SK-N-SH (cell line): ENCODE measurements around the gene ERN1. TPM values are rescaled to one million over a fixed set of nuclear protein-coding genes. Genes with fewer than 3 reads are reported as not detected.
"Not testable (repeated sequence)": the region's sequence is repeated elsewhere in the genome, so short reads cannot be mapped to it uniquely, and the experiment has no call there.

Experiments used
- CTCF ChIA-PET: fragments of 300-600, 350-600 bp; formaldehyde crosslinking; extraction: SDS; loops from one replicate; lab custom pipeline; 2021; lab: Yijun Ruan, JAX
- POLR2A ChIA-PET: fragments of 350-600 bp; sonication (Branson Sonifier 250); formaldehyde crosslinking; extraction: SDS; loops from one replicate; lab custom pipeline; 2020; ENCODE audit warnings: antibody characterized with exemption, inconsistent platforms; lab: Yijun Ruan, JAX
- DNase-seq: peaks from one replicate; pipeline ENCODE4 v3.0.0; 2012
- H2AFZ ChIP-seq: fragments of 200-600 bp; sonication (generic); 2 replicates; pipeline ENCODE4 v1.8.1; 2016; ENCODE audit warnings: antibody characterized with exemption, mild to moderate bottlenecking, low read depth
- H3F3A ChIP-seq: fragments of 200-600 bp; sonication (generic); replicated peaks from 2 replicates; pipeline ENCODE3; 2016; ENCODE audit warnings: antibody characterized with exemption, mild to moderate bottlenecking; ENCODE audit not compliant: insufficient read depth
- H3K27ac ChIP-seq, 2 experiments: fragments of 200-500 bp in 1 of 2; fragments of 200-600 bp in 1 of 2; sonication (Bioruptor generic) in 1 of 2; sonication (generic), shearing (Covaris generic) in 1 of 2; 2 replicates each; pipeline versions ENCODE4 v1.5.1 to v1.6.1; 2014 to 2016; ENCODE audit warnings: low read depth in 2 of 2, inconsistent platforms in 1 of 2, low read length in 1 of 2, mild to moderate bottlenecking in 1 of 2, mixed read lengths in 1 of 2
- H3K27me3 ChIP-seq: fragments of 200-600 bp; sonication (generic), shearing (Covaris generic); 2 replicates; pipeline ENCODE4 v1.6.1; 2016; ENCODE audit warnings: mixed run types; ENCODE audit not compliant: insufficient read depth
- H3K36me3 ChIP-seq, 2 experiments: fragments of 200-500 bp in 1 of 2; fragments of 200-600 bp in 1 of 2; sonication (Bioruptor generic) in 1 of 2; sonication (generic) in 1 of 2; replicated peaks in 1 of 2; 2 replicates each; pipeline versions ENCODE3 to v1.5.1; 2014 to 2016; ENCODE audit warnings: low read length in 1 of 2, mild to moderate bottlenecking in 1 of 2; ENCODE audit not compliant: insufficient read depth in 2 of 2, control insufficient read depth in 1 of 2
- H3K4me1 ChIP-seq, 2 experiments: fragments of 200-500 bp in 1 of 2; fragments of 200-600 bp in 1 of 2; sonication (Bioruptor generic) in 1 of 2; sonication (generic), shearing (Covaris generic) in 1 of 2; 2 replicates each; pipeline versions ENCODE4 v1.5.1 to v1.6.1; 2014 to 2016; ENCODE audit warnings: low read depth in 1 of 2, low read length in 1 of 2, mixed run types in 1 of 2; ENCODE audit not compliant: insufficient read depth in 2 of 2, control insufficient read depth in 1 of 2
- H3K4me2 ChIP-seq: fragments of 200-600 bp; sonication (generic), shearing (Covaris generic); 2 replicates; pipeline ENCODE4 v1.6.1; 2017; ENCODE audit warnings: mixed run types
- H3K4me3 ChIP-seq, 2 experiments: fragments of 200-500 bp in 1 of 2; fragments of 200-600 bp in 1 of 2; sonication (Bioruptor generic) in 1 of 2; sonication (generic), shearing (Covaris generic) in 1 of 2; 2 replicates each; pipeline versions ENCODE4 v1.5.1 to v1.8.1; 2014 to 2016; ENCODE audit warnings: low read depth in 2 of 2, inconsistent platforms in 1 of 2, low read length in 1 of 2, mild to moderate bottlenecking in 1 of 2, mixed read lengths in 1 of 2, moderate library complexity in 1 of 2
- H3K79me2 ChIP-seq: fragments of 200-600 bp; sonication (generic); 2 replicates; pipeline ENCODE4 v1.8.1; 2017; ENCODE audit warnings: mild to moderate bottlenecking; ENCODE audit not compliant: insufficient read depth
- H3K9ac ChIP-seq: fragments of 200-600 bp; sonication (generic); 2 replicates; pipeline ENCODE4 v1.6.1; 2017; ENCODE audit warnings: mixed run types
- H3K9me2 ChIP-seq: fragments of 200-600 bp; sonication (generic); 2 replicates; pipeline ENCODE4 v1.6.1; 2017; ENCODE audit warnings: mixed run types
- H3K9me3 ChIP-seq: fragments of 200-600 bp; sonication (generic); 2 replicates; pipeline ENCODE4 v1.6.1; 2017; ENCODE audit warnings: mixed run types, mild to moderate bottlenecking, moderate library complexity
- H4K20me1 ChIP-seq: fragments of 200-600 bp; sonication (generic); 2 replicates; pipeline ENCODE4 v1.6.1; 2017; ENCODE audit warnings: mild to moderate bottlenecking, mixed run types; ENCODE audit not compliant: insufficient read depth
- CHD2 ChIP-seq: fragments of 150-350 bp; IDR thresholded peaks from 2 replicates; pipeline ENCODE4 v1.6.1; 2018; ENCODE audit warnings: low read length; ENCODE audit not compliant: partially characterized antibody
- EZH2phosphoT487 ChIP-seq: fragments of 200-600 bp; sonication (generic); IDR thresholded peaks from 2 replicates; pipeline ENCODE4 v1.6.1; 2017; ENCODE audit warnings: low read depth, mixed run types, mild to moderate bottlenecking, antibody characterized with exemption, moderate library complexity, borderline replicate concordance
- FOXM1 ChIP-seq: IDR thresholded peaks from 2 replicates; pipeline ENCODE4 v1.4.0; 2012; ENCODE audit warnings: low read depth, mild to moderate bottlenecking
- GABPA ChIP-seq: IDR thresholded peaks from 2 replicates; pipeline ENCODE4 v1.4.0; 2012; ENCODE audit warnings: low read depth, mild to moderate bottlenecking
- GATA2 ChIP-seq: sonication (generic); formaldehyde crosslinking; IDR thresholded peaks from 2 replicates; pipeline ENCODE4 v1.5.0; 2020; ENCODE audit warnings: mild to moderate bottlenecking, missing genetic modification reagents
- MXI1 ChIP-seq: IDR thresholded peaks from 2 replicates; pipeline ENCODE4 v1.6.1; 2012; ENCODE audit warnings: mild to moderate bottlenecking, low read depth, low read length, improper control_type of control experiment
- POLR2AphosphoS5 ChIP-seq: IDR thresholded peaks from 2 replicates; pipeline ENCODE4 v1.6.1; 2012; ENCODE audit warnings: low read depth, low read length
- RFX5 ChIP-seq: IDR thresholded peaks from 2 replicates; pipeline ENCODE4 v1.6.1; 2012; ENCODE audit warnings: mild to moderate bottlenecking, improper control_type of control experiment, low read length
- RXRA ChIP-seq: IDR thresholded peaks from 2 replicates; pipeline ENCODE4 v1.4.0; 2012; ENCODE audit warnings: low read depth, mild to moderate bottlenecking, borderline replicate concordance
- SIN3A ChIP-seq: IDR thresholded peaks from 2 replicates; pipeline ENCODE4 v1.6.1; 2012; ENCODE audit warnings: low read depth, mild to moderate bottlenecking, low read length, moderate library complexity, borderline replicate concordance
- SMC3 ChIP-seq: IDR thresholded peaks from 2 replicates; pipeline ENCODE4 v1.6.1; 2012; ENCODE audit warnings: low read depth, low read length, improper control_type of control experiment
- TCF12 ChIP-seq: IDR thresholded peaks from 2 replicates; pipeline ENCODE4 v1.4.0; 2012
- WGBS: methylation state at CpG from one replicate; pipeline ENCODE4 v1.1.6; 2017; ENCODE audit warnings: low lambda C conversion rate; 5-methylcytosine and 5-hydroxymethylcytosine counted together
- polyA plus RNA-seq, 3 experiments: library from polyadenylated mRNA; depleted of rRNA; stranded (reverse); fragments of >200 nt; gene quantifications; 2 replicates each; pipeline ENCODE4 v1.2.3, GENCODE V29; 2012
- TF ChIP-seq, protein P1 (sequence below): IDR thresholded peaks from 2 replicates; pipeline ENCODE4 v1.4.0; 2012; ENCODE audit warnings: low read depth, borderline replicate concordance
- TF ChIP-seq, protein P2 (sequence below): fragments of 150-350 bp; IDR thresholded peaks from 2 replicates; pipeline ENCODE4 v1.6.1; 2017; ENCODE audit warnings: antibody characterized with exemption, low read length, low read depth, borderline replicate concordance
- TF ChIP-seq, protein P3 (sequence below): IDR thresholded peaks from 2 replicates; pipeline ENCODE4 v1.6.1; 2012; ENCODE audit warnings: mild to moderate bottlenecking, low read depth, low read length, moderate library complexity
- TF ChIP-seq, protein P4 (sequence below): fragments of 150-350 bp; IDR thresholded peaks from 2 replicates; pipeline ENCODE4 v1.6.1; 2016; ENCODE audit warnings: mild to moderate bottlenecking, low read depth, low read length

ERN1 gene
- polyA plus RNA-seq, 1 of the 3 experiments (the other 2 are of a cell fraction), result 7.3 TPM

DNA sequence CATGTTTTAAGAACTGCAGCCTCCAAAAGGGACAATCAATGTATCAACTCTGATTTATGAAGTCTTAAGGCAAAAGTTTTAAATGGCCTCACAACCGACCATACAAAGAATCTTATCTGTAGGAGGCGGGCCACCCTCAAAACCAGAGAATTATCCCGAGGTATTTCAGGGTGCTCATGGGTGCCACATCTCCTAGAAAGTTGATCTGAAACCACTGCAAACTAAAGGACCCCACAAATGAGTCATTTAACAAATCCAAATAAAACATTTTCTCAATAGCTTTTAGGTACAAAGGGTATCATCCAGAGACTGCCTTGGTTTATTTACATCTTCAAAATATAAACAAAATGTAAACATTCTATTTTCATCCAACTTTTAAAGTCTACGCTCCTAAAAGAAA lies 6.8 kb downstream of the ERN1 start:
- DNase-seq, result no peak
- CTCF ChIA-PET, result interaction anchor here (1.1 to 29.1 kb wide), 7 partner anchors 10 to 204 kb away, joined by 6 to 810 read pairs (median 9); partner anchors contain the start of genes GH1 and ICAM2
- H3K4me1 ChIP-seq, result peaks cover 7 to 8% of the 10 kb centered on the region in 2 experiments; a peak in 3 of 4 replicates
- H3F3A ChIP-seq, result peaks cover 5% of the 10 kb centered on the region
- no peak overlapping the region for H3K27ac ChIP-seq
- H3K27me3 ChIP-seq, result no peaks in the 10 kb centered on the region
- H3K79me2 ChIP-seq, result peaks cover 35% of the 10 kb centered on the region
- H3K9me2 ChIP-seq, result no peaks in the 10 kb centered on the region
- POLR2A ChIA-PET, result no interaction called here
- no peak overlapping the region for H3K4me2 ChIP-seq
- H3K9ac ChIP-seq, result no peak overlapping the region
- no peaks in the 10 kb centered on the region for H3K36me3 ChIP-seq
- H3K9me3 ChIP-seq, result no peaks in the 10 kb centered on the region
- WGBS, result 66% methylated on average over 4 of the region's 4 CpGs
- 0 out of 2 replicates have a peak, but pooled peaks cover 5% of the 10 kb centered on the region for H4K20me1 ChIP-seq
- no peak overlapping the region for H2AFZ ChIP-seq
- H3K4me3 ChIP-seq, result no peak overlapping the region
- TF ChIP-seq RXRA, result no peak
- TF ChIP-seq EZH2phosphoT487, result no peak
- TF ChIP-seq FOXM1, result no peak
- no peak for TF ChIP-seq MXI1
- no peak for TF ChIP-seq CHD2
- TF ChIP-seq, protein P1, sequence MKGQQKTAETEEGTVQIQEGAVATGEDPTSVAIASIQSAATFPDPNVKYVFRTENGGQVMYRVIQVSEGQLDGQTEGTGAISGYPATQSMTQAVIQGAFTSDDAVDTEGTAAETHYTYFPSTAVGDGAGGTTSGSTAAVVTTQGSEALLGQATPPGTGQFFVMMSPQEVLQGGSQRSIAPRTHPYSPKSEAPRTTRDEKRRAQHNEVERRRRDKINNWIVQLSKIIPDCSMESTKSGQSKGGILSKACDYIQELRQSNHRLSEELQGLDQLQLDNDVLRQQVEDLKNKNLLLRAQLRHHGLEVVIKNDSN, result no peak
- TF ChIP-seq RFX5, result no peak
- TF ChIP-seq, protein P2, sequence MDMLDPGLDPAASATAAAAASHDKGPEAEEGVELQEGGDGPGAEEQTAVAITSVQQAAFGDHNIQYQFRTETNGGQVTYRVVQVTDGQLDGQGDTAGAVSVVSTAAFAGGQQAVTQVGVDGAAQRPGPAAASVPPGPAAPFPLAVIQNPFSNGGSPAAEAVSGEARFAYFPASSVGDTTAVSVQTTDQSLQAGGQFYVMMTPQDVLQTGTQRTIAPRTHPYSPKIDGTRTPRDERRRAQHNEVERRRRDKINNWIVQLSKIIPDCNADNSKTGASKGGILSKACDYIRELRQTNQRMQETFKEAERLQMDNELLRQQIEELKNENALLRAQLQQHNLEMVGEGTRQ, result no peak
- no peak for TF ChIP-seq TCF12
- TF ChIP-seq GATA2 (CRISPR knock-in tag), result no peak
- no peak for TF ChIP-seq GABPA
- no peak for TF ChIP-seq POLR2AphosphoS5
- TF ChIP-seq SMC3, result no peak
- TF ChIP-seq, protein P3, sequence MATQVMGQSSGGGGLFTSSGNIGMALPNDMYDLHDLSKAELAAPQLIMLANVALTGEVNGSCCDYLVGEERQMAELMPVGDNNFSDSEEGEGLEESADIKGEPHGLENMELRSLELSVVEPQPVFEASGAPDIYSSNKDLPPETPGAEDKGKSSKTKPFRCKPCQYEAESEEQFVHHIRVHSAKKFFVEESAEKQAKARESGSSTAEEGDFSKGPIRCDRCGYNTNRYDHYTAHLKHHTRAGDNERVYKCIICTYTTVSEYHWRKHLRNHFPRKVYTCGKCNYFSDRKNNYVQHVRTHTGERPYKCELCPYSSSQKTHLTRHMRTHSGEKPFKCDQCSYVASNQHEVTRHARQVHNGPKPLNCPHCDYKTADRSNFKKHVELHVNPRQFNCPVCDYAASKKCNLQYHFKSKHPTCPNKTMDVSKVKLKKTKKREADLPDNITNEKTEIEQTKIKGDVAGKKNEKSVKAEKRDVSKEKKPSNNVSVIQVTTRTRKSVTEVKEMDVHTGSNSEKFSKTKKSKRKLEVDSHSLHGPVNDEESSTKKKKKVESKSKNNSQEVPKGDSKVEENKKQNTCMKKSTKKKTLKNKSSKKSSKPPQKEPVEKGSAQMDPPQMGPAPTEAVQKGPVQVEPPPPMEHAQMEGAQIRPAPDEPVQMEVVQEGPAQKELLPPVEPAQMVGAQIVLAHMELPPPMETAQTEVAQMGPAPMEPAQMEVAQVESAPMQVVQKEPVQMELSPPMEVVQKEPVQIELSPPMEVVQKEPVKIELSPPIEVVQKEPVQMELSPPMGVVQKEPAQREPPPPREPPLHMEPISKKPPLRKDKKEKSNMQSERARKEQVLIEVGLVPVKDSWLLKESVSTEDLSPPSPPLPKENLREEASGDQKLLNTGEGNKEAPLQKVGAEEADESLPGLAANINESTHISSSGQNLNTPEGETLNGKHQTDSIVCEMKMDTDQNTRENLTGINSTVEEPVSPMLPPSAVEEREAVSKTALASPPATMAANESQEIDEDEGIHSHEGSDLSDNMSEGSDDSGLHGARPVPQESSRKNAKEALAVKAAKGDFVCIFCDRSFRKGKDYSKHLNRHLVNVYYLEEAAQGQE, result no peak
- TF ChIP-seq SIN3A, result no peak
- TF ChIP-seq, protein P4, sequence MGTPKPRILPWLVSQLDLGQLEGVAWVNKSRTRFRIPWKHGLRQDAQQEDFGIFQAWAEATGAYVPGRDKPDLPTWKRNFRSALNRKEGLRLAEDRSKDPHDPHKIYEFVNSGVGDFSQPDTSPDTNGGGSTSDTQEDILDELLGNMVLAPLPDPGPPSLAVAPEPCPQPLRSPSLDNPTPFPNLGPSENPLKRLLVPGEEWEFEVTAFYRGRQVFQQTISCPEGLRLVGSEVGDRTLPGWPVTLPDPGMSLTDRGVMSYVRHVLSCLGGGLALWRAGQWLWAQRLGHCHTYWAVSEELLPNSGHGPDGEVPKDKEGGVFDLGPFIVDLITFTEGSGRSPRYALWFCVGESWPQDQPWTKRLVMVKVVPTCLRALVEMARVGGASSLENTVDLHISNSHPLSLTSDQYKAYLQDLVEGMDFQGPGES, result no peak

DNA sequence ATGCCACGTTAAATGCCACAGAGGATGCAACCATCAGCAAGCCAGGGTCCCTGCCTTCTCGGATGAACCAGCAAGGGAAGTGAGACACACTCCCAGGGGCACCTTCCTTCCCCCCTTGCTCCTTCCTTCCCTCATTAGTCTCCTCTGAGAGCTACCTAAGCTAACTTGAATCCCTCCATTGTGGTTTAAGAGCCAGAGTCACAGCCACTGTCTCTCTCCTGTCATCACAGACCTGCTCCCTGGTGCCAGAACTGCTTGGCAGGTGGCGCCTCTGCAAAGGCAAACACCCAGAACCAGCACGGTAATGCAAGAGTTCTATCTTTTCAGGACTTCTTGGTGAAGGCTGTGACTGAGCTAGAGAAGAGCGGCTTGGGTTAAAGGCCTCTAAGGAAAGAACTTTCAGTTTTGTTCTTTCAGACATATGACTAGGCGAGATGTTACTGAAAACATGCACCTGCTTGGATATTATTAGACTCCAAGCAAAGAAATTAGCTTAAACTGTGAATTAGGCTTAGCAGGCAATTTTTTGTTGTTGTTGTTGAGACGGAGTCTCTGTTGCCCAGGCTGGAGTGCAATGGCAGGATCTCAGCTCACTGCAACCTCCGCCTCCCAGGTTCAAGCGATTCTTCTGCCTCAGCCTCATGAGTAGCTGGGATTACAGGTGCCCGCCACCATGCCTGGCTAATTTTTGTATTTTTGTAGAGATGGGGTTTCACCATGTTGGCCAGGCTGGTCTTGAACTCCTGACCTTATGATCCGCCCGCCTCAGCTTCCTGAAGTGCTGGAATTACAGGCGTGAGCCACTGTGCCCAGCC lies 8.8 kb downstream of the ERN1 start:
- H3K9me3 ChIP-seq, H3K27me3 ChIP-seq, H3K4me2 ChIP-seq, H3K9me2 ChIP-seq, POLR2A ChIA-PET, H3K9ac ChIP-seq, H3K27ac ChIP-seq, H3K36me3 ChIP-seq, H4K20me1 ChIP-seq, H3K4me1 ChIP-seq, H2AFZ ChIP-seq, H3K4me3 ChIP-seq, H3F3A ChIP-seq, DNase-seq: not testable (repeated sequence)
- CTCF ChIA-PET, result interaction anchor here (0.8 to 29.1 kb wide), 12 partner anchors 8 to 265 kb away, joined by 3 to 810 read pairs (median 4); partner anchors contain the start of genes ERN1 and ICAM2
- peaks cover 17% of the 10 kb centered on the region for H3K79me2 ChIP-seq
- 96% methylated on average over 13 of the region's 13 CpGs for WGBS
